ENCODE results near the gene GPR17. TPM values are rescaled to one million over a fixed set of nuclear protein-coding genes. Genes with fewer than 3 reads are reported as not detected.

The GPR17 gene
- total and polyA plus RNA-seq, 2 experiments from 2014 or later = not detected

DNA sequence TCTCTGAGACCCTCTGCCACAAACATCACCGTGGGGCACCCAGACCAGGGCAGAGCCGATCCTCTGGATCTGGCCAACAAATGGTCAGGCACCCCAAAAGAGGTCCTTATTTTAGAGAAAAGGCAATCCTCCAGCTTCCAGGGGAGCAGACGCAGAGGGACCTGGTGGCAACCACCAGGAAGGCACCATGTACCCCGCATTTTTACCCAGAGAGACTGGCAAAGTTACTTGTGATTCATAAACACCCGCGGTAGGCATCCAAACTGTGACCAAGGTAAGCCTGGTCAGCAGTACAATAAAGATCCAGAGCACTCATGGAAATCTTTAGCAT is 18.9 kb downstream of the GPR17 start (continued):
- TF ChIP-seq ZNF462 (CRISPR knock-in tag; IDR thresholded peaks at IDR 0.05) = no peak
- TF ChIP-seq ZNF114 (CRISPR knock-in tag; IDR thresholded peaks at IDR 0.05) = no peak
- TF ChIP-seq CREB1 (CRISPR knock-in tag; IDR thresholded peaks at IDR 0.05; ENCODE audit: low read depth) = no peak
- TF ChIP-seq, protein P1, sequence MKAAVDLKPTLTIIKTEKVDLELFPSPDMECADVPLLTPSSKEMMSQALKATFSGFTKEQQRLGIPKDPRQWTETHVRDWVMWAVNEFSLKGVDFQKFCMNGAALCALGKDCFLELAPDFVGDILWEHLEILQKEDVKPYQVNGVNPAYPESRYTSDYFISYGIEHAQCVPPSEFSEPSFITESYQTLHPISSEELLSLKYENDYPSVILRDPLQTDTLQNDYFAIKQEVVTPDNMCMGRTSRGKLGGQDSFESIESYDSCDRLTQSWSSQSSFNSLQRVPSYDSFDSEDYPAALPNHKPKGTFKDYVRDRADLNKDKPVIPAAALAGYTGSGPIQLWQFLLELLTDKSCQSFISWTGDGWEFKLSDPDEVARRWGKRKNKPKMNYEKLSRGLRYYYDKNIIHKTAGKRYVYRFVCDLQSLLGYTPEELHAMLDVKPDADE (IDR thresholded peaks at IDR 0.05) = no peak
- TF ChIP-seq POLR2AphosphoS5 (IDR thresholded peaks at IDR 0.05; ENCODE audit: low read depth) = no peak
- TF ChIP-seq STAT1 (IDR thresholded peaks at IDR 0.05; ENCODE audit: unreplicated experiment) = no peak
- TF ChIP-seq, protein P2, sequence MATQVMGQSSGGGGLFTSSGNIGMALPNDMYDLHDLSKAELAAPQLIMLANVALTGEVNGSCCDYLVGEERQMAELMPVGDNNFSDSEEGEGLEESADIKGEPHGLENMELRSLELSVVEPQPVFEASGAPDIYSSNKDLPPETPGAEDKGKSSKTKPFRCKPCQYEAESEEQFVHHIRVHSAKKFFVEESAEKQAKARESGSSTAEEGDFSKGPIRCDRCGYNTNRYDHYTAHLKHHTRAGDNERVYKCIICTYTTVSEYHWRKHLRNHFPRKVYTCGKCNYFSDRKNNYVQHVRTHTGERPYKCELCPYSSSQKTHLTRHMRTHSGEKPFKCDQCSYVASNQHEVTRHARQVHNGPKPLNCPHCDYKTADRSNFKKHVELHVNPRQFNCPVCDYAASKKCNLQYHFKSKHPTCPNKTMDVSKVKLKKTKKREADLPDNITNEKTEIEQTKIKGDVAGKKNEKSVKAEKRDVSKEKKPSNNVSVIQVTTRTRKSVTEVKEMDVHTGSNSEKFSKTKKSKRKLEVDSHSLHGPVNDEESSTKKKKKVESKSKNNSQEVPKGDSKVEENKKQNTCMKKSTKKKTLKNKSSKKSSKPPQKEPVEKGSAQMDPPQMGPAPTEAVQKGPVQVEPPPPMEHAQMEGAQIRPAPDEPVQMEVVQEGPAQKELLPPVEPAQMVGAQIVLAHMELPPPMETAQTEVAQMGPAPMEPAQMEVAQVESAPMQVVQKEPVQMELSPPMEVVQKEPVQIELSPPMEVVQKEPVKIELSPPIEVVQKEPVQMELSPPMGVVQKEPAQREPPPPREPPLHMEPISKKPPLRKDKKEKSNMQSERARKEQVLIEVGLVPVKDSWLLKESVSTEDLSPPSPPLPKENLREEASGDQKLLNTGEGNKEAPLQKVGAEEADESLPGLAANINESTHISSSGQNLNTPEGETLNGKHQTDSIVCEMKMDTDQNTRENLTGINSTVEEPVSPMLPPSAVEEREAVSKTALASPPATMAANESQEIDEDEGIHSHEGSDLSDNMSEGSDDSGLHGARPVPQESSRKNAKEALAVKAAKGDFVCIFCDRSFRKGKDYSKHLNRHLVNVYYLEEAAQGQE (IDR thresholded peaks at IDR 0.05; ENCODE audit: unreplicated experiment) = no peak
- TF ChIP-seq ZNF331 (CRISPR knock-in tag; IDR thresholded peaks at IDR 0.05; ENCODE audit: low read depth) = no peak
- TF ChIP-seq EZH2 (IDR thresholded peaks at IDR 0.05; ENCODE audit: low read depth, unreplicated experiment) = no peak

Measured in GM23338 (cell line).